Neural cell (in vitro differentiated cells): ENCODE measurements around the gene ANKRD44. TPM values are rescaled to one million over a fixed set of nuclear protein-coding genes. Genes with fewer than 3 reads are reported as not detected.

Source experiments
- H2AFZ ChIP-seq: fragments of 200-600, 300-800 bp; sonication (generic), shearing (Covaris generic); 2 replicates; pipeline ENCODE4 v1.6.0; 2014; ENCODE audit warnings: low read depth, mild to moderate bottlenecking, antibody characterized with exemption, low read length, moderate library complexity
- H3F3A ChIP-seq: fragments of 200-600 bp; shearing (Covaris generic); 2 replicates; pipeline ENCODE4 v1.6.1; 2016; ENCODE audit warnings: mild to moderate bottlenecking, moderate library complexity, mixed read lengths, antibody characterized with exemption, low read length; ENCODE audit not compliant: insufficient read depth, poor library complexity, severe bottlenecking
- H3K27ac ChIP-seq: fragments of 200-600, 300-800 bp; sonication (generic), shearing (Covaris generic); 2 replicates; pipeline ENCODE4 v1.5.1; 2014; ENCODE audit warnings: mild to moderate bottlenecking, low read length, moderate library complexity
- H3K27me3 ChIP-seq: fragments of 300-800, 200-600 bp; sonication (generic), shearing (Covaris generic); 2 replicates; pipeline ENCODE4 v1.6.0; 2014; ENCODE audit warnings: mild to moderate bottlenecking, low read depth, low read length, moderate library complexity; ENCODE audit not compliant: insufficient read depth
- H3K36me3 ChIP-seq: fragments of 300-800, 200-600 bp; sonication (generic), shearing (Covaris generic); 2 replicates; pipeline ENCODE4 v1.5.1; 2014; ENCODE audit warnings: mild to moderate bottlenecking, antibody characterized with exemption, low read length, moderate library complexity; ENCODE audit not compliant: insufficient read depth
- H3K4me2 ChIP-seq: fragments of 300-800, 200-600 bp; sonication (generic), shearing (Covaris generic); 2 replicates; pipeline ENCODE4 v1.6.0; 2014; ENCODE audit warnings: mild to moderate bottlenecking, low read length
- H3K4me3 ChIP-seq: fragments of 300-800, 200-600 bp; sonication (generic), shearing (Covaris generic); 2 replicates; pipeline ENCODE4 v1.5.1; 2014; ENCODE audit warnings: mild to moderate bottlenecking, low read length, moderate library complexity
- H3K79me2 ChIP-seq: fragments of 200-600 bp; shearing (Covaris generic); replicated peaks from 2 replicates; pipeline ENCODE4 v1.6.0; 2014; ENCODE audit warnings: mild to moderate bottlenecking, low read length, moderate library complexity; ENCODE audit not compliant: insufficient read depth
- H3K9ac ChIP-seq: fragments of 300-800, 200-600 bp; sonication (generic), shearing (Covaris generic); 2 replicates; pipeline ENCODE4 v1.6.1; 2016; ENCODE audit warnings: mild to moderate bottlenecking, low read length, mixed read lengths
- H3K9me2 ChIP-seq: fragments of 200-600 bp; shearing (Covaris generic); 2 replicates; pipeline ENCODE4 v1.6.1; 2016; ENCODE audit warnings: mild to moderate bottlenecking, low read length, mixed read lengths; ENCODE audit not compliant: insufficient read depth
- H3K9me3 ChIP-seq: fragments of 200-600, 300-800 bp; sonication (generic), shearing (Covaris generic); 2 replicates; pipeline ENCODE4 v1.6.1; 2016; ENCODE audit warnings: mild to moderate bottlenecking, mixed run types, low read length, moderate library complexity, mixed read lengths
- H4K20me1 ChIP-seq: fragments of 200-600 bp; shearing (Covaris generic); 2 replicates; pipeline ENCODE4 v1.6.1; 2016; ENCODE audit warnings: mild to moderate bottlenecking, mixed run types; ENCODE audit not compliant: insufficient read depth
- CTCF ChIP-seq: fragments of 450-650 bp; IDR thresholded peaks from 2 replicates; pipeline ENCODE4 v1.5.1; 2014; ENCODE audit warnings: antibody characterized with exemption, mild to moderate bottlenecking, moderate library complexity; ENCODE audit not compliant: poor library complexity, severe bottlenecking
- EP300 ChIP-seq: fragments of 450-650 bp; conservative IDR thresholded peaks from 2 replicates; pipeline ENCODE4 v1.6.1; 2014; ENCODE audit warnings: antibody characterized with exemption, mild to moderate bottlenecking, moderate library complexity; ENCODE audit not compliant: poor library complexity, severe bottlenecking
- EZH2 ChIP-seq: fragments of 200-600, 300-800 bp; shearing (Covaris generic), sonication (generic); IDR thresholded peaks from 2 replicates; pipeline ENCODE4 v1.6.1; 2014; ENCODE audit warnings: antibody characterized with exemption, low read length, borderline replicate concordance, mild to moderate bottlenecking; ENCODE audit not compliant: insufficient read depth, poor library complexity, severe bottlenecking
- MXI1 ChIP-seq: fragments of 450-650 bp; conservative IDR thresholded peaks from 2 replicates; pipeline ENCODE4 v1.6.1; 2014; ENCODE audit warnings: antibody characterized with exemption, mild to moderate bottlenecking; ENCODE audit not compliant: poor library complexity, severe bottlenecking
- POLR2AphosphoS5 ChIP-seq: IDR thresholded peaks from 2 replicates; pipeline ENCODE4 v1.6.1; 2012
- RAD21 ChIP-seq: fragments of 450-650 bp; conservative IDR thresholded peaks from 2 replicates; pipeline ENCODE4 v1.6.1; 2014; ENCODE audit warnings: antibody characterized with exemption, mild to moderate bottlenecking, moderate library complexity
- SMC3 ChIP-seq: fragments of 450-650 bp; conservative IDR thresholded peaks from 2 replicates; pipeline ENCODE4 v1.6.1; 2014; ENCODE audit warnings: antibody characterized with exemption, mild to moderate bottlenecking, moderate library complexity; ENCODE audit not compliant: poor library complexity
- TAF1 ChIP-seq: IDR thresholded peaks from 2 replicates; pipeline ENCODE4 v1.6.1; 2012; ENCODE audit warnings: low read depth
- polyA plus RNA-seq: library from polyadenylated mRNA; depleted of rRNA; stranded (reverse); fragments of >200 nt; gene quantifications from 2 replicates; pipeline ENCODE4 v1.2.3, GENCODE V29; 2014
- TF ChIP-seq, protein P1 (sequence below): IDR thresholded peaks from 2 replicates; pipeline ENCODE4 v1.6.1; 2012; ENCODE audit warnings: borderline replicate concordance

Gene ANKRD44
- polyA plus RNA-seq, 1 donor from 2014 or later = 94.3 TPM

- no peak overlapping the region for H3K4me2 ChIP-seq
- no peak overlapping the region for H3K4me3 ChIP-seq
- no peak for TF ChIP-seq EP300
- TF ChIP-seq RAD21 = no peak
- TF ChIP-seq, protein P1, sequence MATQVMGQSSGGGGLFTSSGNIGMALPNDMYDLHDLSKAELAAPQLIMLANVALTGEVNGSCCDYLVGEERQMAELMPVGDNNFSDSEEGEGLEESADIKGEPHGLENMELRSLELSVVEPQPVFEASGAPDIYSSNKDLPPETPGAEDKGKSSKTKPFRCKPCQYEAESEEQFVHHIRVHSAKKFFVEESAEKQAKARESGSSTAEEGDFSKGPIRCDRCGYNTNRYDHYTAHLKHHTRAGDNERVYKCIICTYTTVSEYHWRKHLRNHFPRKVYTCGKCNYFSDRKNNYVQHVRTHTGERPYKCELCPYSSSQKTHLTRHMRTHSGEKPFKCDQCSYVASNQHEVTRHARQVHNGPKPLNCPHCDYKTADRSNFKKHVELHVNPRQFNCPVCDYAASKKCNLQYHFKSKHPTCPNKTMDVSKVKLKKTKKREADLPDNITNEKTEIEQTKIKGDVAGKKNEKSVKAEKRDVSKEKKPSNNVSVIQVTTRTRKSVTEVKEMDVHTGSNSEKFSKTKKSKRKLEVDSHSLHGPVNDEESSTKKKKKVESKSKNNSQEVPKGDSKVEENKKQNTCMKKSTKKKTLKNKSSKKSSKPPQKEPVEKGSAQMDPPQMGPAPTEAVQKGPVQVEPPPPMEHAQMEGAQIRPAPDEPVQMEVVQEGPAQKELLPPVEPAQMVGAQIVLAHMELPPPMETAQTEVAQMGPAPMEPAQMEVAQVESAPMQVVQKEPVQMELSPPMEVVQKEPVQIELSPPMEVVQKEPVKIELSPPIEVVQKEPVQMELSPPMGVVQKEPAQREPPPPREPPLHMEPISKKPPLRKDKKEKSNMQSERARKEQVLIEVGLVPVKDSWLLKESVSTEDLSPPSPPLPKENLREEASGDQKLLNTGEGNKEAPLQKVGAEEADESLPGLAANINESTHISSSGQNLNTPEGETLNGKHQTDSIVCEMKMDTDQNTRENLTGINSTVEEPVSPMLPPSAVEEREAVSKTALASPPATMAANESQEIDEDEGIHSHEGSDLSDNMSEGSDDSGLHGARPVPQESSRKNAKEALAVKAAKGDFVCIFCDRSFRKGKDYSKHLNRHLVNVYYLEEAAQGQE = no peak
- no peak for TF ChIP-seq MXI1
- TF ChIP-seq CTCF = no peak
- no peak overlapping the region for H3K27ac ChIP-seq
- H4K20me1 ChIP-seq = no peaks in the 10 kb centered on the region
- H3K9me2 ChIP-seq = no peaks in the 10 kb centered on the region
- H3K27me3 ChIP-seq = no peaks in the 10 kb centered on the region
- no peaks in the 10 kb centered on the region for H3F3A ChIP-seq
- H3K9ac ChIP-seq = no peak overlapping the region
- H2AFZ ChIP-seq = no peak overlapping the region
- H3K9me3 ChIP-seq = no peaks in the 10 kb centered on the region
- no peaks in the 10 kb centered on the region for H3K79me2 ChIP-seq
- H3K36me3 ChIP-seq = no peaks in the 10 kb centered on the region
Observed at GRCh38 chr2:197147942-197148341, 162.6 kb downstream of the ANKRD44 start.

DNA sequence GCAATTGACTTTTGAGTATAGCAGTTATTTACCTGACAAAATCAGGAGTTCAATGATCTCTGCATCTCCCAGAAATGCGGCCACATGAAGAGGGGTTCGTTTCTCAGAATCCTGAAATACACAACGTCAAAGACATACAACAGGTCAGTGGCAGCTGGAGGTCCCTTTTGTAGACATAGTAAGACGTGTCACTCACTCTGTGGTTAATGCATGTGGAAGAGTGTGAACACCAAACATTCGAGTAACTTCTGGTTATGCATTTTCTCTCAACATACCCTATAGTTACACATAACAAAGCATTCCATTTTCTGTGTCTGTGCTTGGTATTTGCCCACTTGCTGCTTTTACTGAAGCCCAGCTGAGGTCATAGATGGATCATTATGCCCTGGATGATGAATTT lies 163.6 kb downstream of the ANKRD44 start:
- no peaks in the 10 kb centered on the region for H3K79me2 ChIP-seq
- no peaks in the 10 kb centered on the region for H4K20me1 ChIP-seq
- H3F3A ChIP-seq = no peaks in the 10 kb centered on the region
- H3K27ac ChIP-seq = no peak overlapping the region
- H2AFZ ChIP-seq = no peak overlapping the region
- TF ChIP-seq EZH2 (no peak), RAD21 (no peak), POLR2AphosphoS5 (no peak), MXI1 (no peak), TAF1 (no peak), CTCF (no peak), SMC3 (no peak), EP300 (no peak)
- TF ChIP-seq, protein P1 = no peak
- H3K9me3 ChIP-seq = no peaks in the 10 kb centered on the region
- no peak overlapping the region for H3K9ac ChIP-seq
- no peak overlapping the region for H3K4me3 ChIP-seq
- H3K4me2 ChIP-seq = no peak overlapping the region
- no peaks in the 10 kb centered on the region for H3K27me3 ChIP-seq
- H3K36me3 ChIP-seq = no peaks in the 10 kb centered on the region
- H3K9me2 ChIP-seq = no peaks in the 10 kb centered on the region
